ENCODE measurements around the gene CRIM1.
A peak's percentile ranks its signal among the peaks of the same experiment; 100 is the strongest.

Gene CRIM1

DNA sequence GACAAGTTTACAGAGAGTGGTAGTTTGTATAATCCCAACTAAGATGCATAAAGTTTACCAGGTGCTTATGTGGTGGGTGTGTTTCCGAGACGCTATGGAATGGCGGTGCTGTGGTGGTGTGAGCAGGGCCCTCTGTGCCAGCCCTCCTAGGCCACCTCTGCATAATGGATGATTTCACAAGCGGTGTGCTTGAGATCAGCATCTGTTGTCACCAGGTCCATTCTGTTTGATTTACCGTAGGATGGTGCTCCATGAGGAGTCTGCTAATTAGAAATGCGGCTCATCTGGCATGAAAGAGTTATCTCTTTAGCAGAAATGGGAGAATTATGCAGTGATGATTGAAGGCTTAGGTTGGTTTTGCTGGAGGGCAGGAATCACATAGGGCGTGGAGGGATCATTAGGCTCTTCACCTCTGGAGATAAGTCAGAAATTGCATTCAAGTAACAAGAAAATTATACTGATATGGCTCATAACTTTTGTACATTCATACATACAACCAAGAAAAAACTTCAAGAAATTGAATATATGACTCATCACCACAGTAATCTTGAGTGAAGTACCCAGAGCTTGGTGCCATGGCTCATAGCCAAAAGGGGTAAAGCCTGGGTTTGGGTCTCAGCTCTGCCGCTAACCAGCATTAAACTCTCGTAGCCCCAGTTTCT is 41.4 kb downstream of the CRIM1 start:
- no peak for DNase-seq

- DNase-seq: no peak
Observed at GRCh38 chr2:36397728-36398413, 42.3 kb downstream of the CRIM1 start.

- DNase-seq: no peak
Observed at GRCh38 chr2:36399050-36399449, 43.5 kb downstream of the CRIM1 start.

GRCh38 chr2:36403675-36404230 is 48.2 kb downstream of the CRIM1 start:
- peak; percentile 11 for DNase-seq

DNA sequence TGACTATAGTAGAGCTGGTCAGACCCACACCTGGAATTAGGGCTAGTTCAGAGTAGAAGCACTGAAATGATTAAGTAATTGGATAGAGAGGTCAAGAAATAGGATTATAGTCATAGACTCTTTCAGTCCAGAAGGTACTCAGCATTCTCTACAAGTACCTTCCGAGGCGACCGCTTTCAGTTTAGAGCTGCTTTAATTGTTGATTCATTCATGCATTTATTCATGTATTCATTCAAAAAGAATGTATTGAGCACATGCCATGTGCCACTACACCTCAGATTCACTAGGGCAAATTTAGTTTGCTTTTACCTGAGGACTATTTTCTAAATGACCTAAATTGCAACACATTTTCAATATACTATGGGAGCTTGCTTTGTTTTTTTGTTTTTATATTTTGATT is 48.7 kb downstream of the CRIM1 start:
- DNase-seq: no peak

GRCh38 chr2:36404754-36405153 is 49.2 kb downstream of the CRIM1 start:
- DNase-seq: no peak

GRCh38 chr2:36405183-36405582 is 49.6 kb downstream of the CRIM1 start:
- no peak for DNase-seq

GRCh38 chr2:36406296-36406695 is 50.7 kb downstream of the CRIM1 start:
- no peak for DNase-seq

DNA sequence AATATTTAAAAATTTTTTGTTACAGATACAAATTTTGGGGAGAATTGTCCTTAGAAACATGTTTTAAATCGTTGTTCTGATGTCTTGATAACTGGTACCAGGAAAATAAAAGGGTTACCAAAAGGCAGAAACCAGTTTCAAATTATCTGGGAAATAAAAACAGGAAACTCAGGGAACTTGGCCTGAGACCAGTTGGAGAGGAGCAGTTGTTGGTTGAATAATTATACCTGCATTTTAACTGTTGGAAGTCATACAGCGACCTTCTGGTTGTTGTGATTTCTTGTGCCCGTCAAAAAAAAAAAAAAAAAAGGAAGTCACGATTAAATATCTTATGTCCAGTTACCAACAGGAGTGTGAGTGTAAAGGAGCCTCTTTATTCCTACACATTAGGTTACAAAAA is 51.8 kb downstream of the CRIM1 start:
- no peak for DNase-seq

- no peak for DNase-seq
Observed at GRCh38 chr2:36408198-36408703, 52.7 kb downstream of the CRIM1 start.

- DNase-seq: no peak
Observed at GRCh38 chr2:36409335-36409734, 53.8 kb downstream of the CRIM1 start.

- no peak for DNase-seq
Observed at GRCh38 chr2:36409935-36410334, 54.4 kb downstream of the CRIM1 start.

- DNase-seq: no peak
Observed at GRCh38 chr2:36410681-36411080, 55.1 kb downstream of the CRIM1 start.

DNA sequence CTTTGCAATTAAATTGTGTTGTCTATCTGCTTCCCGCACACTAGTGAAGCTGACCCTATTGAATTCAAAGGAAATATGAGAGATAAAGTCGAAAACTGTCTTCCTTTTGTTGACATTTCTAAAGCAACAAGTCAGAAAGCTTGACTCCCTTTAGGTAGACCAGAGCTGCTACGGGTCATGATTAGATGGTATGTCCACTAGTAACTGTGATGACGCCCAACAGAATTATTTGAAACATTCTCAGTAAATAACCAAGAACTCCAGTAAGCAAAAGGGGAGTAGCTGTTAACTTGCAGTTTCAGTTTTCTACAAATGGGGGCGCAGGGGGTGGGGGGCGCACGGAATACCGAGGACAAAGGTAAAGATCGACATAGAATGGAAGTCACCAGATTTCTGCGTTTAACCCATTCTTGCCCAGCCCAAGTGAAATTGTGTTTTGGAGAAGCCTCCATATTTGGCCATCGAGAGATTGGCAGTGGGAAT is 56.4 kb downstream of the CRIM1 start:
- DNase-seq: no peak

DNA sequence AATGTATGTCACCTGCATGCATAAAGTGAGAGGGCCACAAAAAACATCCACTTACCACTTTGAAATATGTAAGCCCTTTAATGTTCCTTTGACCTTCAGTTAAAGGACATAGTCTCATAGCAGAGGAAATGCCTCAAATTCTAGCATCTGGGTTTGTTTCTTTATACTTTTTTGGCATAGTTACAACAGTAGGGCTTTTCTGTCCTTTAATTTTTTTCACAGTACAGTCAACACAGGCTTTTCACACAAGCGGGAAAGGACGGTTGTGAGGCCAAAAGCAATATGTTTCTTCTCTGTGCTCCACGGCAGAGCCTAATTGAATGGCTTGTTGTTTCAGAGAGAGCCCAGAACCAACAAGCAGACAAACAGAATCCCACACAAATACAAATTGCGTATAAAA is 57.6 kb downstream of the CRIM1 start:
- DNase-seq: no peak

DNA sequence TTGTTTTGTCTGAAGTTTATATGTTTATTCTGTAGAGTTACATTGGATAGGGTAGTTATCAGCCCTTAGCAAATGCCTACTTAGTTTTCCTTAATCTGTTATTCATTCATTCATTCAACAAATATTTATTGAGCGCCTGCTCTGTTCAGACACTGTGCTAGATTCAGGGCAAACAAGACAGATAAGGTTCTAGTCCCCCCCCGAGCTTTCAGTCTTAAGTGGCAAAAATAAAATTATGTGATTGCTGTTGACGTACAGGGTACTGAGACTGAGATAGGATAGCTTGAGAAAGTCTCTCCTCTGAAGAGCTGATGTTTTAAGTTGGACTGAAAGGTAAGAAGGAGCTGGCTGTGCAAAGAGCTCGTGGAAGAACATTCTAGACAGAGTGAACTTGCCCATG is 58.7 kb downstream of the CRIM1 start:
- DNase-seq: no peak

DNA sequence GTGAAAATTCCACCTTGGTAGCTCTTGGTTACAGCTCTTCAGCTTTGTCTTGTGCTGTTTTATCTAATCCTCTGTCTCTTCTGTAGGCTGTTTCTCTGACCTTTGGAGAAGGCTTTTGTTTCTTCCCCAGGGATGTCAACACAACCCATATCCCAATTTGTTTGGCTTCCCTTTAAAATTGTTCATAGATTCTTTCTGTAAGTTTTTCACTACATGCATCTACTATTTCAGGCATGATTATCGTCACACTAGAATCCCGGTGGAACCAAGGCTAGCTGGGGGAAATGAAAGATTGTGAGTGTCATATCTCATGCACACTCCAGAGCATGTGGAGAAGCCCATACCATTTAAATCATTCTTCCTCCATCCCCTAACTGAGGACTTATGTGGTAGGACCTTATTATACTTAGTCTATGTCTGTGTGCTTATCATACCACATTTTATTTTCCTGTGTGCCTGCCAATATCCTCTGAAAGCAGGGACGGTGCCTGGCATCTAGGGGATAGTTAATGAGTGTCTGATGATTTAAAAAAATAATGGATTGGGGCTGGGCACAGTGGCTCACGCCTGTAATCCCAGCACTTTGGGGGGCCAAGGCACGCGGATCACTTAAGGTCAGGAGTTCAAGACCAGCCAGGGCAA is 59.9 kb downstream of the CRIM1 start:
- no peak for DNase-seq

- DNase-seq: no peak
Observed at GRCh38 chr2:36416370-36417165, 61.0 kb downstream of the CRIM1 start.

- no peak for DNase-seq
Observed at GRCh38 chr2:36420569-36421181, 65.1 kb downstream of the CRIM1 start.

DNA sequence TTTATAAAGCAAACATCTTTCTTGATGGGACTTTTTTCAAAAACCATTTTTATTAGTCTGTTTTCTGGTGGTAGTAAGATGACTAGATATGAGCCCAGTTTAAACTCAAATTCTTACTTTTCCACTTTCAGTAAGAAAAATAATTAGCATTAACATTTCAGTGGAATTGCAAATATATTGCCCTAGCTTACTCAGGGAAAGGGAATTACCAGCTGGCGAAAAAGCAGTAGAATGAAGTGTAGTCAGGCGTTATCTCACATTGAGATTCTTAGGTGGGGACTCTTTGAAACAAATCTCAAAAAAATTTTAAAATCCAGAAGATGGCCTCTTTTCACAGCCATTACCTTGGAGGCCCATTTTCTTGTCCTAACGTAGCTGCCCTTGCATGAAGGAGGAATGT is 65.8 kb downstream of the CRIM1 start:
- no peak for DNase-seq

DNA sequence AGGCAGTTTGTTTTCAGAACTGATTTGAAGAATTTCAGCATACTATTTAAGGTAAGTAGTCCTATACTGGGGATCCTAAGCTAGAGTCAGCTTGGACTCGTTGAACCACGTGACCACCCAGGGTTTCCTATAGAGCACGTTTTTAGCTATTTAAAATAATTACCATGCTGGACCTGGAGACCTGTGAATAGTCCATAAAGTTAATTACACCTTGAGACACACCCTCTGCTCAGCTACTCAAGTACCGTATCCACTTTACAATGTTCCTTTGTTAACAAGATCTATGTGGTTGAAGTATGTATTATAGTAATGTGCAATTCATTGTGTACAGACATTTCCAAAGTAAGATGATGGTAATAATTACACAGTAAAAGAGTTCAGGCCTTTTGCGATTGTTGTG is 67.6 kb downstream of the CRIM1 start:
- DNase-seq: no peak

DNA sequence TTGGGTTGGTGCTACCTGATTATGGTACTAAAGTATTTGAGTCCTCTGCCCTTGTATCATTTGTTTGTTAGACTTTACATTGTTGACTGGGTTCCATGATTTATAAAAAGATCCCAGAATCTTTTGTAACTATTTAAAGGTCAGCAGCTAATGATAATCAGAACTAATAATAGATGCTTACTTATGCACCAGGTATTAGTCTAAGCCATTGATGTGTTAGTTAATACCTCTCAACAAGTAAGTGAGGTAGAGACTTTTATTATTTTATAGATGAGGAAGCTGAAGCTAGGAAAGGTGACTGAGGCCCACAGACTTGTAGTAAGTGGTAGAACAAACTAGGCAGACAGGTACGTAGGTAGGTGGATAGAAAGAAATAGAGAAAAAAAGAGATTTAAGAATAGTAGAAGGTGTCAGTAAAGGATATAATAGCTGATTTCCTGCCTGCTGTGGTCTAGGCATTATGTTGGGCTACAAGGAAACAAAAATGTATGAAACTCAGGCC is 68.1 kb downstream of the CRIM1 start:
- DNase-seq: no peak

Measured in stimulated activated CD4-positive, alpha-beta T cell treated with anti-CD3 and anti-CD28 coated beads, Interleukin-15, amount 100 ng/mL, for 24 hours (primary cell).